Subcutaneous abdominal adipose tissue (tissue), 5 donors: ENCODE data around the gene ATP2B2.

Source experiments
- H3K27ac ChIP-seq: one replicate; pipeline ENCODE4 v1.7.0; 2013; ENCODE audit warnings: low read depth, mild to moderate bottlenecking, inconsistent platforms, low read length, moderate library complexity
- H3K27me3 ChIP-seq, 5 donors: one replicate each; pipeline ENCODE4 v1.7.0; 2013; ENCODE audit warnings: low read length in 5 of 5, inconsistent platforms in 1 of 5; ENCODE audit not compliant: control insufficient read depth in 5 of 5, insufficient read depth in 4 of 5
- H3K36me3 ChIP-seq, 5 donors: one replicate each; pipeline ENCODE4 v1.7.0; 2013; ENCODE audit warnings: low read length in 5 of 5; ENCODE audit not compliant: control insufficient read depth in 5 of 5, insufficient read depth in 5 of 5
- H3K4me1 ChIP-seq, 5 donors: one replicate each; pipeline ENCODE4 v1.7.0; 2013; ENCODE audit warnings: low read length in 5 of 5, mild to moderate bottlenecking in 3 of 5, moderate library complexity in 1 of 5; ENCODE audit not compliant: control insufficient read depth in 5 of 5, insufficient read depth in 5 of 5
- H3K4me3 ChIP-seq, 5 donors: one replicate each; pipeline ENCODE4 v1.7.0; 2013; ENCODE audit warnings: low read length in 5 of 5, low read depth in 1 of 5
- H3K9ac ChIP-seq, 5 donors: one replicate each; pipeline ENCODE4 v1.7.0; 2013; ENCODE audit warnings: low read length in 5 of 5, mild to moderate bottlenecking in 4 of 5, moderate library complexity in 3 of 5
- H3K9me3 ChIP-seq, 5 donors: one replicate each; pipeline ENCODE4 v1.7.0; 2013; ENCODE audit warnings: low read length in 5 of 5; ENCODE audit not compliant: control insufficient read depth in 5 of 5
- donor health status: healthy.
- donor health status: healthy.
- donor health status: healthy.
- donor health status: healthy.
- donor health status: healthy.

The ATP2B2 gene

GRCh38 chr3:10473581-10474274 lies 31.7 kb downstream of the ATP2B2 start:
- H3K4me3 ChIP-seq: no peak overlapping the region
- peaks cover 0 to 4% (median 3%) of the 10 kb centered on the region in 5 donors for H3K9me3 ChIP-seq
- no peak overlapping the region for H3K9ac ChIP-seq
- H3K27ac ChIP-seq: no peak overlapping the region
- peaks cover 0 to 3% (median 0%) of the 10 kb centered on the region in 5 donors for H3K4me1 ChIP-seq
- H3K36me3 ChIP-seq: no peaks in the 10 kb centered on the region
- H3K27me3 ChIP-seq: peaks cover 13 to 39% (median 28%) of the 10 kb centered on the region in 5 donors

GRCh38 chr3:10472877-10473440 lies 32.4 kb downstream of the ATP2B2 start:
- Histone ChIP-seq H3K4me1 (peaks cover 0 to 3% (median 0%) of the 10 kb centered on the region in 5 donors), H3K36me3 (no peaks in the 10 kb centered on the region), H3K27ac (no peak overlapping the region), H3K9me3 (no peaks in the 10 kb centered on the region), H3K27me3 (peaks cover 15 to 42% (median 30%) of the 10 kb centered on the region in 5 donors), H3K4me3 (no peak overlapping the region), H3K9ac (no peak overlapping the region)

- no peak overlapping the region for H3K4me3 ChIP-seq
- no peak overlapping the region for H3K9ac ChIP-seq
These were observed 34.2 kb downstream of the ATP2B2 start for GRCh38 chr3:10471054-10471688.

GRCh38 chr3:10470120-10471053 lies 35.0 kb downstream of the ATP2B2 start:
- Histone ChIP-seq H3K4me3 (no peak overlapping the region), H3K4me1 (peaks cover 0 to 3% (median 0%) of the 10 kb centered on the region in 5 donors), H3K9ac (no peak overlapping the region), H3K36me3 (no peaks in the 10 kb centered on the region), H3K9me3 (no peaks in the 10 kb centered on the region), H3K27me3 (peaks cover 20 to 39% (median 36%) of the 10 kb centered on the region in 5 donors), H3K27ac (no peak overlapping the region)

More at GRCh38 chr3:10471054-10471688, 34.2 kb downstream of the ATP2B2 start:
- Histone ChIP-seq H3K4me1 (peaks cover 0 to 3% (median 0%) of the 10 kb centered on the region in 5 donors), H3K27ac (no peak overlapping the region), H3K27me3 (peaks cover 20 to 42% (median 36%) of the 10 kb centered on the region in 5 donors), H3K9me3 (no peaks in the 10 kb centered on the region), H3K36me3 (no peaks in the 10 kb centered on the region)

GRCh38 chr3:10469441-10470119 lies 35.8 kb downstream of the ATP2B2 start:
- peaks cover 0 to 3% (median 0%) of the 10 kb centered on the region in 5 donors for H3K4me1 ChIP-seq
- H3K27ac ChIP-seq: no peak overlapping the region
- peaks cover 20 to 39% (median 36%) of the 10 kb centered on the region in 5 donors for H3K27me3 ChIP-seq
- no peaks in the 10 kb centered on the region for H3K36me3 ChIP-seq
- no peak overlapping the region for H3K9ac ChIP-seq
- no peaks in the 10 kb centered on the region for H3K9me3 ChIP-seq
- no peak overlapping the region for H3K4me3 ChIP-seq

- Histone ChIP-seq H3K36me3 (no peaks in the 10 kb centered on the region), H3K4me3 (no peak overlapping the region), H3K9me3 (no peaks in the 10 kb centered on the region), H3K27me3 (peaks cover 20 to 39% (median 30%) of the 10 kb centered on the region in 5 donors), H3K27ac (no peak overlapping the region), H3K9ac (no peak overlapping the region), H3K4me1 (peaks cover 0 to 3% (median 0%) of the 10 kb centered on the region in 5 donors)
These were observed 36.6 kb downstream of the ATP2B2 start for GRCh38 chr3:10468613-10469354.

- H3K27me3 ChIP-seq: peaks cover 20 to 38% (median 27%) of the 10 kb centered on the region in 5 donors
- H3K9ac ChIP-seq: no peak overlapping the region
- no peaks in the 10 kb centered on the region for H3K36me3 ChIP-seq
- no peaks in the 10 kb centered on the region for H3K9me3 ChIP-seq
- no peak overlapping the region for H3K27ac ChIP-seq
- no peak overlapping the region for H3K4me3 ChIP-seq
- peaks cover 0 to 3% (median 0%) of the 10 kb centered on the region in 5 donors for H3K4me1 ChIP-seq
These were observed 37.3 kb downstream of the ATP2B2 start for GRCh38 chr3:10467904-10468612.

GRCh38 chr3:10467204-10467603 lies 38.2 kb downstream of the ATP2B2 start:
- H3K9me3 ChIP-seq: no peaks in the 10 kb centered on the region
- no peak overlapping the region for H3K9ac ChIP-seq
- peaks cover 0 to 3% (median 0%) of the 10 kb centered on the region in 5 donors for H3K4me1 ChIP-seq
- H3K27me3 ChIP-seq: peaks cover 15 to 32% (median 26%) of the 10 kb centered on the region in 5 donors
- H3K27ac ChIP-seq: no peak overlapping the region
- no peak overlapping the region for H3K4me3 ChIP-seq
- no peaks in the 10 kb centered on the region for H3K36me3 ChIP-seq
